Heart left ventricle (tissue), 16 donors: Measurements from ENCODE around the gene LYPD6B. TPM values are rescaled to one million over a fixed set of nuclear protein-coding genes. Genes with fewer than 3 reads are reported as not detected.

ENCODE experiments used
- ATAC-seq, 4 donors: fragments of 200-7000 bp; cut with Tn5 transposase; one replicate each; pipeline ENCODE4 v1.9.1; 2020 to 2022; ENCODE audit warnings: moderate library complexity in 4 of 4, mild to moderate bottlenecking in 3 of 4, moderate number of reproducible peaks in 1 of 4
- DNase-seq, 5 donors: peaks; one replicate each; pipeline ENCODE4 v3.0.0-alpha.2; 2020
- H3K27ac ChIP-seq, 12 donors: fragments of 200-600 bp; sonication (generic) in 4 of 12; one replicate each; pipeline versions ENCODE4 v1.5.0 to v1.8.0; 2016 to 2022; ENCODE audit warnings: mild to moderate bottlenecking in 2 of 12
- H3K27me3 ChIP-seq, 9 donors: fragments of 200-600 bp; sonication (generic) in 2 of 9; one replicate each; pipeline versions ENCODE4 v1.5.1 to v1.8.0; 2016 to 2022; ENCODE audit warnings: mild to moderate bottlenecking in 3 of 9
- H3K36me3 ChIP-seq, 9 donors: fragments of 200-600 bp; sonication (generic) in 2 of 9; one replicate each; pipeline versions ENCODE4 v1.5.0 to v1.8.0; 2018 to 2022; ENCODE audit warnings: mild to moderate bottlenecking in 2 of 9
- H3K4me1 ChIP-seq, 12 donors: fragments of 200-600 bp; sonication (generic) in 4 of 12; one replicate each; pipeline versions ENCODE4 v1.5.0 to v1.8.0; 2016 to 2022; ENCODE audit warnings: mild to moderate bottlenecking in 3 of 12
- H3K4me3 ChIP-seq, 12 donors: fragments of 200-600 bp; sonication (generic) in 4 of 12; one replicate each; pipeline versions ENCODE4 v1.5.0 to v1.8.0; 2017 to 2022; ENCODE audit warnings: mild to moderate bottlenecking in 9 of 12, moderate library complexity in 4 of 12
- H3K9me3 ChIP-seq, 12 donors: fragments of 200-600 bp; sonication (generic) in 4 of 12; one replicate each; pipeline versions ENCODE4 v1.5.0 to v1.8.0; 2016 to 2022; ENCODE audit warnings: mild to moderate bottlenecking in 1 of 12
- CTCF ChIP-seq, 12 donors: fragments of 200-600 bp; sonication (generic) in 4 of 12; IDR thresholded peaks; one replicate each; pipeline versions ENCODE4 v1.5.0 to v1.8.0; 2018 to 2022; ENCODE audit warnings: antibody characterized with exemption in 12 of 12, mild to moderate bottlenecking in 5 of 12
- POLR2A ChIP-seq, 2 donors: fragments of 450-650 bp; IDR thresholded peaks; one replicate each; pipeline ENCODE4 v1.6.1; 2017; ENCODE audit warnings: antibody characterized with exemption in 2 of 2, mild to moderate bottlenecking in 2 of 2, moderate library complexity in 2 of 2
- WGBS, 4 donors: extraction: QIAGEN DNeasy Blood & Tissue Kit in 2 of 4; methylation state at CpG; one replicate each; pipeline versions ENCODE4 v1.1.5 to v1.1.7; 2013 to 2018; 5-methylcytosine and 5-hydroxymethylcytosine counted together
- intact Hi-C, 10 donors: fragments of 100-400 bp; cut with DNase I; formaldehyde crosslinking; loops; one replicate each; pipeline versions ENCODE4 v1.11.1 to v1.14.2; 2022
- polyA plus RNA-seq, 2 donors: library from polyadenylated mRNA; stranded (reverse); fragments of 200-250 nt; gene quantifications; one replicate each; pipeline ENCODE4 v1.2.3, GENCODE V29; 2013
- total RNA-seq, 9 donors: library from RNA; depleted of rRNA in 2 of 9; stranded (reverse); fragments of >200 nt in 2 of 9; fragmentation: NEBNext Ultra II Directional in 3 of 9; extraction: Animal tissue kit (Norgen Biotek cat#: 25700) in 3 of 9; gene quantifications; one replicate each; pipeline versions ENCODE4 v1.1.0 to v1.2.4, GENCODE V29; 2016 to 2023
- donor health status: ischemic (EF 13 %, LVEDD 7.1; RV severe dilation, severe dysfunction).
- donor health status: healthy with polysubstance abuse.
- donor health status: DM: no; HTN: yes; CAD: no.
- donor health status: DM: no; HTN: no; CAD: no.
- donor health status: ischemic (EF 25% LVEDD 6.9; RV normal size, moderate dysfunction).
- donor health status: ischemic (EF 25% LVEDD 5.7; RV mildly dilated, moderate dysfunction).
- donor health status: healthy.
- donor health status: DM: yes; HTN: yes; CAD: no.
- donor health status: ischemic (EF 35%, LVEDD 5.7; RV mildly dilated, moderate dysfunction).
- donor health status: nonischemic (EF 11% LVEDD 7.7; RV severe dilation, severe dysfunction).
- donor health status: DM: yes; HTN: yes; CAD: no.
- donor health status: PGD.
- donor health status: ischemic (EF 29% LVEDD 5.4; RV normal size, mild dysfunction).
- donor health status: nonischemic (EF 23%, LVEDD 6.1; RV moderate dilation, normal function).

Gene LYPD6B
- total and polyA plus RNA-seq, 11 donors = not detected

DNA sequence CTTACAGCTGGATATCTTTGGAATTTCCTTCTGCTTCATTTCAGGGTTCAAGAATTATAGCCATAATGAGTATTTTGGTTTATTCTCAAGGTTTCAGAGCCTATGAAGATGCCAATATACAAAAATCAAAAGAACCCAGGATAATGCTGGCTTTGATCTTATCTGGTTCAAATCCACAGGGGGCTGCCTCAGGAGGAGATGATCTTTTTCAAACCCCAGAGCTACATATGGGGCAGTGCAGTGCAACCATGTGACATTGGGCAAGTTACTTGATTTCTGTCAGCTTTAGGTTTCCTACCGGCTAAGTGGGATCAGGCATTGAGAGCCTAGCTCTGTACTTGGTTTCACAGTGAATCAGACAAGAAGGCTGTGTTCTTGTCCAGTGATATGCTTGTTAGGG lies 23.0 kb upstream of the LYPD6B start:
- H3K27me3 ChIP-seq = peaks cover 0 to 5% (median 0%) of the 10 kb centered on the region in 9 donors
- ATAC-seq (no peak), DNase-seq (no peak)
- H3K9me3 ChIP-seq = no peaks in the 10 kb centered on the region
- 79 to 100% (median 86%) methylated on average over 1 of the region's 1 CpG for WGBS, 4 donors
- H3K36me3 ChIP-seq = no peaks in the 10 kb centered on the region
- no peak for TF ChIP-seq POLR2A (IDR thresholded peaks at IDR 0.05)
- no peak for TF ChIP-seq CTCF (IDR thresholded peaks at IDR 0.05)
- no peak overlapping the region for H3K27ac ChIP-seq
- H3K4me3 ChIP-seq = no peak overlapping the region
- peaks cover 0 to 6% (median 0%) of the 10 kb centered on the region in 12 donors for H3K4me1 ChIP-seq
- intact Hi-C loops = loop anchor here in 2 of 10 donors (5.0 kb wide), 2 partner anchors 297 to 547 kb away; no protein-coding TSS in a partner anchor

GRCh38 chr2:149015926-149016563 lies 22.5 kb upstream of the LYPD6B start:
- no peak for DNase-seq
- Histone ChIP-seq H3K4me3 (no peak overlapping the region), H3K4me1 (peaks cover 0 to 6% (median 0%) of the 10 kb centered on the region in 12 donors), H3K9me3 (no peaks in the 10 kb centered on the region), H3K27me3 (peaks cover 0 to 5% (median 0%) of the 10 kb centered on the region in 9 donors), H3K36me3 (no peaks in the 10 kb centered on the region), H3K27ac (no peak overlapping the region)
- 79 to 86% (median 82%) methylated on average over 4 of the region's 4 CpGs for WGBS, 4 donors
- no peak for ATAC-seq
- TF ChIP-seq CTCF (IDR thresholded peaks at IDR 0.05) = no peak
- TF ChIP-seq POLR2A (IDR thresholded peaks at IDR 0.05) = no peak
- intact Hi-C loops = loop anchor here in 6 of 10 donors (2.0 to 5.0 kb wide), 3 partner anchors 296 to 546 kb away; no protein-coding TSS in a partner anchor

- Histone ChIP-seq H3K9me3 (no peaks in the 10 kb centered on the region), H3K27me3 (peaks cover 0 to 5% (median 0%) of the 10 kb centered on the region in 9 donors), H3K4me3 (no peak overlapping the region), H3K36me3 (no peaks in the 10 kb centered on the region), H3K4me1 (peaks cover 0 to 6% (median 0%) of the 10 kb centered on the region in 12 donors), H3K27ac (no peak overlapping the region)
- WGBS, 4 donors = 49 to 52% (median 50%) methylated on average over 14 of the region's 14 CpGs
- DNase-seq (peak in 4 of 5 donors; percentile 65 to 71 (median 70)), ATAC-seq (peak in 3 of 4 donors; percentile 58 to 71 (median 65))
- intact Hi-C loops = loop anchor here in 7 of 10 donors (1.0 to 5.0 kb wide), 4 partner anchors 295 to 545 kb away; no protein-coding TSS in a partner anchor
- TF ChIP-seq CTCF (IDR thresholded peaks at IDR 0.05) (peak; percentile 75 to 91 (median 86)), POLR2A (IDR thresholded peaks at IDR 0.05) (no peak)
Measured at GRCh38 chr2:149017116-149017985, 21.1 kb upstream of the LYPD6B start.

DNA sequence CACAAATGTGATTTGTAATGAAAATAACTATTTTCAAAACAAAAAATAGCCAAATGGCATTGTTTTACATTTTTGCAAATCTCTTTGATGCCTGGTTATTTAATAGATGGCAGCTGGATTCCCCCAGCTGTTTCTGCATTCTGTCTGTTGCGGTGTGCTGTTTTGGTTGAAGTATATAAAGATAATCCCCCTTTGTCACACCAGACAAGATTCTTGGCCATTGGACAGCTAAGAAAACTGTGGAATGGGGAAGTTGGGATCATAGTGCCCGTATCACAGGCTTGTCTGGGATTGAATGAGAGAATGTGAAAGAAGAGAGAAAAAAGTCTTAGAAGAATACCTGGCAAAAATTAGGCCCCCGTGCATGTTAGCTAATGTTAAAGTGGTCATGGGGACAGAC lies 19.5 kb upstream of the LYPD6B start:
- H3K4me3 ChIP-seq = no peak overlapping the region
- peaks cover 0 to 5% (median 0%) of the 10 kb centered on the region in 9 donors for H3K27me3 ChIP-seq
- intact Hi-C loops = loop anchor here in 4 of 10 donors (2.0 to 5.0 kb wide), 3 partner anchors 293 to 543 kb away; no protein-coding TSS in a partner anchor
- peaks cover 0 to 6% (median 0%) of the 10 kb centered on the region in 12 donors for H3K4me1 ChIP-seq
- 74 to 87% (median 85%) methylated on average over 3 of the region's 3 CpGs for WGBS, 4 donors
- H3K9me3 ChIP-seq = no peaks in the 10 kb centered on the region
- H3K27ac ChIP-seq = no peak overlapping the region
- DNase-seq = no peak
- no peak for ATAC-seq
- TF ChIP-seq CTCF (IDR thresholded peaks at IDR 0.05) = no peak
- TF ChIP-seq POLR2A (IDR thresholded peaks at IDR 0.05) = no peak
- no peaks in the 10 kb centered on the region for H3K36me3 ChIP-seq
